Spleen (tissue), 7 donors: ENCODE results near the gene HDAC4.

Source experiments
- CTCF ChIP-seq, 11 experiments: fragments of 200-600 bp in 7 of 11; fragments of 450-650 bp in 4 of 11; sonication (generic) in 4 of 11; IDR thresholded peaks in 8 of 11; conservative IDR thresholded peaks in 3 of 11; 1 replicate in 7 of 11; 2 replicates in 4 of 11; pipeline versions ENCODE4 v1.4.0 to v1.8.0; 2016 to 2021; ENCODE audit warnings: antibody characterized with exemption in 11 of 11, inconsistent platforms in 4 of 11, mild to moderate bottlenecking in 1 of 11
- POLR2A ChIP-seq, 3 donors: fragments of 450-650 bp; IDR thresholded peaks; one replicate each; pipeline ENCODE4 v1.5.1; 2017; ENCODE audit warnings: antibody characterized with exemption in 3 of 3, mild to moderate bottlenecking in 1 of 3
- POLR2AphosphoS5 ChIP-seq, 3 donors: sonication (generic); formaldehyde crosslinking; IDR thresholded peaks; one replicate each; pipeline ENCODE4 v1.5.1; 2017; ENCODE audit warnings: antibody characterized with exemption in 3 of 3
- donor health status: DM: no; HTN: no; CAD: no; lungs with moderate emphysema.
- donor health status: DM: no; HTN: no; CAD: no.
- donor health status: DM: no; HTN: no; CAD: no.

- TF ChIP-seq POLR2AphosphoS5 (IDR thresholded peaks at IDR 0.05), result no peak
- TF ChIP-seq CTCF (IDR thresholded peaks at IDR 0.05 in 8 of 11, conservative IDR thresholded peaks at IDR 0.05 in 3 of 11), result no peak
- TF ChIP-seq POLR2A (IDR thresholded peaks at IDR 0.05), result no peak
Measured at GRCh38 chr2:239079671-239080294, 321.0 kb downstream of the HDAC4 start.
